ENCODE data around the gene GBGT1. TPM values are rescaled to one million over a fixed set of nuclear protein-coding genes. Genes with fewer than 3 reads are reported as not detected.

Gene GBGT1
- total RNA-seq, 6 experiments from 2014 or later, result 1.1 to 2.8 (median 1.7) TPM

DNA sequence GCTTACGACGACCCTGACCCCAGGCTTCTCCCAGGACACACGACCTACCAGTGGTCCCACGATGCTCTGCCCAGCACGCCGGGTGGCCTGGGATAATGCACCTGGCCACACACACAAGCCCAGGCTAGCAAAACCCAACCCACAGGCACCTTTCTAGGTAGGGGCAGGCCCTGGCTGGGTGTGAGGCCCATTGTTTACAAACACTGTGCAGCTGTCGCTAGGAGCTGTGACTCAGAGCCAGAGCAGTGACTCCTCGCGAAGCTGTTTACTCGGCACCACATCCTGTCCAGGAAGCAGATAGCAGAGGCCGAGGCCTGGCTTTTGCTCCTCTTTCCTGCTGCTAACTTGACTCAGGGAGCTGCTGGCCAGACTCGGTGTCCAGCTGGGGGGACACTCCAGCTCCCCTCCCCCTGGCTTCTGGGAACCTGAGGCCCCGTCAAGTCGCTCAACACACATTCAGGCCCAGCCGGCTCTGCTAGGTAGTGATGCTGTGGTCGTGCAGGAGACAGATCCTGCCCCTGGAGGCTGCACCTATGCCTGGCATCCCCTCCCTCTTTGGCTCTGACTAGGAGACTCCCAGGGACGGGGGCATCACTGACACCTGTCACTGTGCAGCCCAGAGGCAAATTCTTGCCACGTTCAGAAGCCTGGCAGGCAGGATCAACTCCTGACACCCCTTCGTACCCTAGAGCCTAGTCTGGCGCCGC is 29.9 kb downstream of the GBGT1 start:
- Mint-ChIP-seq H3K4me1 (ENCODE audit: low read depth) (peaks cover 30% of the 10 kb centered on the region), H3K36me3 (ENCODE audit: low read depth) (no peaks in the 10 kb centered on the region), H3K27me3 (ENCODE audit: insufficient read depth) (no peaks in the 10 kb centered on the region), H3K4me3 (peak overlapping the region; percentile 65), H3K27ac (peak overlapping the region; percentile 100), H3K9me3 (no peaks in the 10 kb centered on the region)
- TF ChIP-seq CTCF (IDR thresholded peaks at IDR 0.05), result no peak; the same call in 1 of the 2 replicates
- peak; percentile 98 for DNase-seq

DNA sequence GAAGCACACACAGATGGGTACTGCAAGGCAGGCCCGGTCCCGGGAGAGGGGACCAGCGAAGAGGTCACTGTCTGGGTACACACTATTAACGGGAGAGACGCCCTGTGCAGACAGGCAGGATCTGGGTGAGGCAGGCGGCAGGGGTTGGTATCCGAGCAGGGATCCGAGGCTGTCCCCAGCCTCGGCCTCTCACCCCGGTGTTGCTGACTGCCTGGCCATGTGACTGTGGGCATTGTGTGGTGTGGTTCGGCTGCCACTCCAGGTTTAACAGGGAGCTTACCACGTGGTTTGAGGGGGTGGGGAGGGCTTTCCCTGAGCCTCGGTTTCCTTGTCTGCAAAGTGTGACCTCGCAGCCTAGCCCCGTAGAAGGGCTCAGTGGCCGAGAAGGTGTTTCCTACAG is 31.5 kb downstream of the GBGT1 start:
- Mint-ChIP-seq H3K9me3 (no peaks in the 10 kb centered on the region), H3K4me1 (ENCODE audit: low read depth) (peaks cover 30% of the 10 kb centered on the region), H3K27ac (peak overlapping the region; percentile 100), H3K36me3 (ENCODE audit: low read depth) (no peaks in the 10 kb centered on the region), H3K27me3 (ENCODE audit: insufficient read depth) (no peaks in the 10 kb centered on the region), H3K4me3 (no peak overlapping the region)
- no peak for TF ChIP-seq CTCF (IDR thresholded peaks at IDR 0.05)
- DNase-seq, result no peak

GRCh38 chr9:133131506-133131905 is 32.2 kb downstream of the GBGT1 start:
- no peak for DNase-seq
- Mint-ChIP-seq H3K36me3 (ENCODE audit: low read depth) (no peaks in the 10 kb centered on the region), H3K27ac (peak overlapping the region; percentile 100), H3K4me1 (ENCODE audit: low read depth) (peaks cover 35% of the 10 kb centered on the region), H3K4me3 (no peak overlapping the region), H3K9me3 (no peaks in the 10 kb centered on the region), H3K27me3 (ENCODE audit: insufficient read depth) (peaks cover 4% of the 10 kb centered on the region; the same call in 1 of the 2 replicates)
- no peak for TF ChIP-seq CTCF (IDR thresholded peaks at IDR 0.05)

DNA sequence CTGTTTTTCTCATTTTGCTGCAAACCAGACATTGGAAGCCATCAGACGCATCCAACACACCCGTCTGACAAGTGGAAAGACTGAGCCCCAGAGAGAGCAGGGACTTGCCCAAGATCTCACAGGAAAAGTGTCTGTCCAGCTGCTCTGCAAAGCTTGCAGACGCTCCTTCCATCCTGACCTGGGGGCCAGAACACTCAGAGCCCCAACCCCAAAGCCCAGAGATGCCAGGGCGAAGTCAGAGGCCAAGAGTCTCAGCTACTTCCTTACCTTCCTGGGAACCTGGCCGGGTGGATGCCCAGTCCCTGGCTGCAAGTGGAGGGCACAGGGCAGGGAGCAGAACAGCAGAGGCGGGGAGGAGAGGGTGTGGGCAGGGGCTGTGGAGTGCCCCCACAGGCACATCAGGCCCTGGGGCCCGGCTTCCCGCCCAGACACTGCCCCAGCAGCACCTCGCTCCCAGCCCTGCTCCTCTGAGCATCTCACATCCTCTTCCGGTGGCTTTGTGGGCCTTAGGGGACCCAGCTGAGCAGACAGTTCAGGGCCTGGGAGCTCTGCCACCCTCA is 32.9 kb downstream of the GBGT1 start:
- Mint-ChIP-seq H3K4me3 (no peak overlapping the region), H3K4me1 (ENCODE audit: low read depth) (peaks cover 37% of the 10 kb centered on the region), H3K27ac (no peak overlapping the region), H3K9me3 (no peaks in the 10 kb centered on the region), H3K36me3 (ENCODE audit: low read depth) (no peaks in the 10 kb centered on the region), H3K27me3 (ENCODE audit: insufficient read depth) (peaks cover 4% of the 10 kb centered on the region; the same call in 1 of the 2 replicates)
- DNase-seq, result no peak
- TF ChIP-seq CTCF (IDR thresholded peaks at IDR 0.05), result no peak

DNA sequence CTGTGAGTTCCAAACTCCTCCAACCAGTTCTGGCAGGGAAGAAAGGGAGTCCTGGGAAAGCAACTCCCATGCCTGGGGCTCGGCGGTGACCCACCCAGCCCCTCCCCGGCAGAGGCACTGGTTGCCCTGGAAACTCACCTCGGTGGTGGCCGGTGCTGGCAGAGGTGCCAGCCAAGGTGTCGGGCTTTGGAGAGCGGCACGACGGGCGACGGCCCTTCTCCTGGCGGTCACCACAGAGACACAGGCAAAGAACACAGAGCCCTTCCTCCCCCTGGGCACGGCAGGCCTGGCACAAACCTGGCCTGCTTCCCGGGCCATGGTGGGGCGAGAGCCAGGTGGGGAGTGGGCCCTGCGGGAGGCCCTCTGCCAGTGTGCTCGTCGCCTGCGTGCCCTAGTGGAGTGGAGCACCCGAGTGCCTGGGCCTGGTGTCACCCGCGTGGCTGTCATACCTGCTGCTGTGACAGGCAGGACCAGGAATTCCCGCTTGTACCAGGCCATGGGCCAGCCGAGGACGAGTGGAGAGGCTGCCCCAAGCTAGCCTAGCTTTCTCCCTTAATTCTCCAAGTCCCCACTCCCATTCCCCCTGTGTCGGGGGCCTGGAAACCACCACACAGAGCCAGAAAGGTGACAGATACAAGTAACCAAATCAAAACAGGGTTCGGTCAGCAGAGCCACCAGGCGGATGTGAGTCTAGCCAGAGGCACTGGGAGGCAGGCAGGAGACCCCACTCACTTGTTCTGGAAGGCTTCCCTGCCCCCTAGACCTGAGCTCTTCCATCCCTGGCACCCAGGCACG is 34.5 kb downstream of the GBGT1 start:
- TF ChIP-seq CTCF (IDR thresholded peaks at IDR 0.05), result no peak
- no peak overlapping the region for H3K4me3 Mint-ChIP-seq
- no peak overlapping the region for H3K27ac Mint-ChIP-seq
- no peaks in the 10 kb centered on the region for H3K9me3 Mint-ChIP-seq
- peaks cover 4% of the 10 kb centered on the region for H3K27me3 Mint-ChIP-seq (ENCODE audit: insufficient read depth)
- peaks cover 25% of the 10 kb centered on the region for H3K4me1 Mint-ChIP-seq (ENCODE audit: low read depth)
- no peaks in the 10 kb centered on the region for H3K36me3 Mint-ChIP-seq (ENCODE audit: low read depth)
- no peak for DNase-seq

All from HFFc6 (cell line).